ENCODE results near the gene GRIK3. TPM values are rescaled to one million over a fixed set of nuclear protein-coding genes. Genes with fewer than 3 reads are reported as not detected.

Gene GRIK3
- total and polyA plus RNA-seq, 2 experiments from 2014 or later: 0.31 to 2.9 TPM

GRCh38 chr1:36752431-36752830 lies 281.9 kb downstream of the GRIK3 start:
- Histone ChIP-seq H3K9me2 (ENCODE audit: insufficient read depth) (no peaks in the 10 kb centered on the region), H3K27ac (ENCODE audit: low read depth) (no peak overlapping the region), H3K4me1 (ENCODE audit: insufficient read depth) (no peaks in the 10 kb centered on the region), H3F3A (replicated peaks; ENCODE audit: low read depth) (no peaks in the 10 kb centered on the region), H3K4me3 (no peak overlapping the region), H3K36me3 (ENCODE audit: insufficient read depth) (no peaks in the 10 kb centered on the region), H3K79me2 (replicated peaks; ENCODE audit: insufficient read depth) (no peaks in the 10 kb centered on the region), H2AFZ (no peak overlapping the region), H3K4me2 (no peak overlapping the region), H3K27me3 (ENCODE audit: insufficient read depth) (no peaks in the 10 kb centered on the region), H4K20me1 (replicated peaks; ENCODE audit: insufficient read depth) (no peaks in the 10 kb centered on the region)
- H3K27me3 Mint-ChIP-seq (ENCODE audit: insufficient read depth, low read depth, poor library complexity): peaks cover 8% of the 10 kb centered on the region
- TF ChIP-seq ETS1 (IDR thresholded peaks at IDR 0.05): no peak
- no peak for TF ChIP-seq EZH2phosphoT487 (IDR thresholded peaks at IDR 0.05; ENCODE audit: unreplicated experiment)
- TF ChIP-seq ZNF114 (CRISPR knock-in tag; IDR thresholded peaks at IDR 0.05): no peak
- no peak for TF ChIP-seq JUNB (IDR thresholded peaks at IDR 0.05; ENCODE audit: unreplicated experiment)
- TF ChIP-seq POLR2AphosphoS5 (IDR thresholded peaks at IDR 0.05; ENCODE audit: low read depth): no peak
- H3K9me3 Mint-ChIP-seq: no peaks in the 10 kb centered on the region; the same call in 2 of the 3 replicates
- H3K27ac Mint-ChIP-seq: no peak overlapping the region
- H3K36me3 Mint-ChIP-seq (ENCODE audit: low read depth): no peaks in the 10 kb centered on the region
- no peak for ATAC-seq
- no peak overlapping the region for H3K4me3 Mint-ChIP-seq
- H3K4me1 Mint-ChIP-seq: peaks cover 5% of the 10 kb centered on the region; the same call in 2 of the 3 replicates
- no peak for DNase-seq (ENCODE audit: low spot score)

GRCh38 chr1:36751525-36751924 lies 282.8 kb downstream of the GRIK3 start:
- no peak for DNase-seq (ENCODE audit: low spot score)
- TF ChIP-seq ZNF114 (CRISPR knock-in tag; IDR thresholded peaks at IDR 0.05): no peak
- no peak for TF ChIP-seq EZH2 (IDR thresholded peaks at IDR 0.05; ENCODE audit: low read depth, unreplicated experiment)
- TF ChIP-seq ZNF462 (CRISPR knock-in tag; IDR thresholded peaks at IDR 0.05): no peak
- no peak for TF ChIP-seq EZH2phosphoT487 (IDR thresholded peaks at IDR 0.05; ENCODE audit: unreplicated experiment)
- no peak for TF ChIP-seq CREB1 (CRISPR knock-in tag; IDR thresholded peaks at IDR 0.05; ENCODE audit: low read depth)
- TF ChIP-seq NANOG (IDR thresholded peaks at IDR 0.05; ENCODE audit: borderline replicate concordance): no peak
- TF ChIP-seq ZNF331 (CRISPR knock-in tag; IDR thresholded peaks at IDR 0.05; ENCODE audit: low read depth): no peak
- TF ChIP-seq CTCF (conservative IDR thresholded peaks at IDR 0.05; ENCODE audit: low read depth in 2 of 2): no peak

More at GRCh38 chr1:36751525-36751924, 282.8 kb downstream of the GRIK3 start:
- Histone ChIP-seq H3K9me2 (ENCODE audit: insufficient read depth) (no peaks in the 10 kb centered on the region), H3F3A (replicated peaks; ENCODE audit: low read depth) (no peaks in the 10 kb centered on the region), H3K4me2 (no peak overlapping the region), H3K79me2 (replicated peaks; ENCODE audit: insufficient read depth) (no peaks in the 10 kb centered on the region), H3K27ac (ENCODE audit: low read depth) (no peak overlapping the region), H3K36me3 (ENCODE audit: insufficient read depth) (no peaks in the 10 kb centered on the region), H4K20me1 (replicated peaks; ENCODE audit: insufficient read depth) (no peaks in the 10 kb centered on the region), H2AFZ (no peak overlapping the region), H3K4me3 (no peak overlapping the region), H3K27me3 (ENCODE audit: insufficient read depth) (no peaks in the 10 kb centered on the region), H3K4me1 (ENCODE audit: insufficient read depth) (no peaks in the 10 kb centered on the region)
- H3K9me3 Mint-ChIP-seq: no peaks in the 10 kb centered on the region; the same call in 2 of the 3 replicates
- no peak overlapping the region for H3K27ac Mint-ChIP-seq
- no peak overlapping the region for H3K4me3 Mint-ChIP-seq
- H3K36me3 Mint-ChIP-seq (ENCODE audit: low read depth): no peaks in the 10 kb centered on the region
- peaks cover 8% of the 10 kb centered on the region for H3K27me3 Mint-ChIP-seq (ENCODE audit: insufficient read depth, low read depth, poor library complexity)
- ATAC-seq: no peak
- peaks cover 4% of the 10 kb centered on the region; the same call in 2 of the 3 replicates for H3K4me1 Mint-ChIP-seq
